HG03432 (cell line): ENCODE results near the gene SOD3.

Source experiments
- ATAC-seq: cut with Tn5 transposase; IDR thresholded peaks from one replicate; pipeline ENCODE4 v1.9.1; 2021; ENCODE audit warnings: mild to moderate bottlenecking, moderate library complexity; ENCODE audit not compliant: unreplicated experiment

The SOD3 gene

GRCh38 chr4:24800325-24800895 lies 5.0 kb downstream of the SOD3 start:
- no peak for ATAC-seq

- no peak for ATAC-seq
Measured at GRCh38 chr4:24801136-24801855, 5.9 kb downstream of the SOD3 start.

DNA sequence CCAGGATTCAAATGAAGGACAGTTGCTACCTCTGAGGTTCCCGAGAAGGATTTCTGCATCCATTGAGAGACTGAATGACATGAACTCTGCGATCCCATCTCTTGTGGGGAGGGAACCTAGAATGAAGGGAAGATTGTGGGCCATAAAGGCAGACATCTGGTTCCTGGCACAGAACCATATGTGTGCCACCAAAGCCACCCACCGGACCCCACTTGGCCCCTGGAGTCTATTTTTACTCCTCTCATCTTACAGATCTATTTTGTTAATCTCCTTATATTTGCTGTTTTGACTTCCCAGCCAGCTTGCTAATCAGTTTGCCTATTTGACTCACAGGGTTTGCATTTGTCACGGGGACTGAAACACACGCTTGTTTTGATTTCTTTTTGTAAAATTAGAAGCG lies 7.3 kb downstream of the SOD3 start:
- ATAC-seq = no peak

- no peak for ATAC-seq
Measured at GRCh38 chr4:24805067-24805466, 9.7 kb downstream of the SOD3 start.

DNA sequence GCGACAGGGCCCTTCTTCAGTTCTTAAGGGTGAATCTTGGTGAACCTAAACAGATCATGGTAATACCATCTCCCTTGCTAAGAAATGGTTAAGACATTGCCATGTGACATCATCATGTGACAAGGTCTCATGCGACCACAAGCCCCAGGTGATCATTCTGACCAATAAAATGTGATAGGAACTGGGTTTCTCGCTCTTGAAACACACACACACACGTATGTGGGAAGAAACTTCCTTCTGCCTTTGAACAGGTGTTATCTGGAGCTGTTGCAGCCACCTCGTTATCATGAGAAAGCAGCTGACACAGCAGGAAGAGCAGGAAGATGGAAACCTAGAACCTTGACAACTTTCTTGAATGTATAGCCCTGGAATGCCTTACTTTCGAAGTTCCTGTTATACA lies 10.2 kb downstream of the SOD3 start:
- peak; percentile 55 for ATAC-seq

GRCh38 chr4:24806206-24806990 lies 11.0 kb downstream of the SOD3 start:
- no peak for ATAC-seq

DNA sequence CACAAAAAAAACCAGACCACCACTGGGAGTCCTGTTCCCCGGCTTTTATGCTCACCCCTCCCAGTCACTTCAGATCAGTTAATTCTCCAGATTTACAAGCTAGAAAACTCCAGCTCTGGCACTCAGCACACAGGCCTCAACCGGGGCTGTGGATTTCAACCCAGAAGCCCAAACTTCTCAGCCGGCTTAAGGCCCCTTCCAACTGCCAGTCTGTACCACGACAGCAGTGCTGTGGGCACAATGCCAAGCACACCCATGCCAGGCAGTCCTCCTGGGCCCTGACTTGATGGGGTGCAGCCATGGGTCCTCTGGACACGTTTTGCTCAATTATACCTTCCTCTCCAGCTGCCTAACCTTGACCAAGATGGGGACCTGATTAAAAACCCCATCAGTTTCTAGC lies 12.2 kb downstream of the SOD3 start:
- no peak for ATAC-seq

DNA sequence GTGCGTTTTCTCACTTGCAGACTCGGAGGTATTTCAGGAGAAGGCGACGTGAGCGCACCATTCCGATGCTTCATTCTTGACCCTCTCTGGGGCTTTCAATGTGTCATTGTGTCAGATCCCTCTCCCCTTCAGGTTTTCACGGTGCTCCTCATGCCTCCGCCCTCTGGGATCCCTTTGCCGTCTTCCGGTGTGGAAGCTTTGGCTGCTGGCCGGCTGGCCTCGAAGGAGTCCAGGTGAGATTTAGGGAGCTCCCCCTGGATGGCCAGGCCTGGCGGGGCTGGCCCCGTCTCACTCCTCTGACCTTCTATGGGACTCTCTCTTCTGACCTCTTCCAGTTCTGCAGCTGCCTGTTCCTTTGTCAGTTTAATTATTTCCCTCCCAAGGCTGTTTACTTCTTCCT lies 12.9 kb downstream of the SOD3 start:
- ATAC-seq = no peak

- ATAC-seq = no peak
Measured at GRCh38 chr4:24808955-24809354, 13.6 kb downstream of the SOD3 start.

DNA sequence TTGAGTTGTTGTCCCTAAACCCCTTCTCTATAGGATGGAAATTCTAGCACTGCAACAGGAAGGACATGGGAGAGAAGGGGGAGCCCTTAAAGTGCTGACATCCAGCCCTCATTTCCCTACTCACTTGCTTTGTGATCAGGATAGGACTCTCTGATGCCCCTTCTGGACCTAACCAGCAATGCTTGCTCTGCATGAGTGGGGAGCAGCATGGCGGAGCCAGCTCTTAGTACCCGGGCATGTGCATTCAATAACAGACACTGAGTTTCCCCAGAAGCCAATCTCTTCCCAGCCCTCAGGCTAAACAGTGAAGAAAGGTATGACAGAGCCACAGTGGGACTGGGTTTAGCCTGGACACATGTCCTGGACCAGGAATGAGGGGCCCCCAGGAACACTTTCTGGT lies 14.0 kb downstream of the SOD3 start:
- peak; percentile 38 for ATAC-seq

- no peak for ATAC-seq
Measured at GRCh38 chr4:24809815-24810405, 14.5 kb downstream of the SOD3 start.

DNA sequence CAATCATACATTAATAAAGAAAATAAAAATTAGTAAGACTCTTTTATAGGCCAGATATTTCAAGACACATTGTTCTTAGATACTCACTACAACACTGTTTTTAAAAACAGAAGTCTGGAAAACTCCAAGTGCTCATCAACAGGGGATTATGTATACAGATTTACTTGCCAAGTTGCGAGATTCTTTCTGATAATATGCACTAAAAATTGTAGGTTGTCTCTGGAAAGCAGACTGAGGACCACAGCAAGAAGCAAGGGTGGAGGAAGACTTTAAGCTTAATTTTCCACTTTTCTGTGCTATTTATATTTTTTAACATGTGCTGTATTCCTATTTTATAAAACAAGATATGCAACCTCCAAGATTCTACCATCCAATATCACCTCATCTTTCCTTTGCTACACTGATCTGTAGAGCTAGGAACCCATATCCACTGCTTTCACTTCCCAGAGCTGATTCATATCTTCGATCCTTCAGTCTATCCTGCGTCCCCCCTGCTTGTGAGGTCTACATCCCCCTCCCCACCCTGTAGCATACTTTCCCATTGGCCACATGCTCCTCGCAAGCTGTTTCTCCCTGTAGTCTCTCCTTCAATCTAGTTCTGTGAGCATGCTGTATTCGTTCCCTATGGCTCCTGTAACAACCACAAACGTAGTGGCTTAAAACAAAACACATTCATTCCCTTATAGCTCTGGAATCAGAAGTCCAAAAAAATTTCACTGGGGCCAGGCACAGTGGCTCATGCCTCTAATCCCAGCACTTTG lies 15.7 kb downstream of the SOD3 start:
- no peak for ATAC-seq

GRCh38 chr4:24813732-24814131 lies 18.4 kb downstream of the SOD3 start:
- no peak for ATAC-seq

- ATAC-seq = no peak
Measured at GRCh38 chr4:24816797-24817196, 21.4 kb downstream of the SOD3 start.

DNA sequence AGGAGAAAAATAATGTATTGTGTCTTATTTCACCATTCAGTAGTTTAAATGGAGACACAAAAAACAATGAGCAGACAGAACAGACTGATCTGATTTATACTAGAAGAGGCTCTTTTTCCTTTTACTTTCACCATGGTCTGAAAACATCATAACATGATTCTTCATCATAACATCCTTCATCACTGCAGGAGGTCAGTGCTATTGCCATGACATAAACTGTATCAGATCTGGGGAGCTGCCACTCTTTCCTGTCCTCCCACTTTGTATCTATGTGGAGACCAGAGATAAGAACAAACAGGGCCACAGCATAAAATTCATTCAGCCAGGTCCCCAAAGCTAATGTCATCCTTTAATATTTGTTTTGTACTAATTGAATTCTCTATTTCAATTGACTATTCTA lies 25.2 kb downstream of the SOD3 start:
- ATAC-seq = no peak

DNA sequence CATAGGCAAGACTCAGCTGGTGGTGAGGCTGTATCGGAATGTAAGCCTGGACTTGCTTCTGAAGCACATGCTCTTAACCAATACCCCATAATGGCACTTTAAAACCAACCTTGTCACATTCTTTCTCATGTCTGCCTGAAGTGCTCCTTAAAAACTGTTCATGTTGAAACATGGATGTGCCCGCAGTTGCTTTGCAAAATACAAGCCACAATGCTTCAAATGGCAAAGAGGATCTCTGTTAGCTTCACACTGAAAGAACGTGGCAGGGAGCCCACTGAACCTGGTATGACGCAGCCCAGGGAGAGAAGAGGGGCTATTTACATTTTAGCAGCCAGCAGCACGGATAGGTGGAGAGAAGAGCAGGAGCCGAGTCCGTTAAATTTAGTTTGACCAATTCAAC lies 29.3 kb downstream of the SOD3 start:
- ATAC-seq = no peak

- peak; percentile 69 for ATAC-seq
Measured at GRCh38 chr4:24831637-24832036, 36.3 kb downstream of the SOD3 start.

GRCh38 chr4:24835696-24836095 lies 40.3 kb downstream of the SOD3 start:
- no peak for ATAC-seq

DNA sequence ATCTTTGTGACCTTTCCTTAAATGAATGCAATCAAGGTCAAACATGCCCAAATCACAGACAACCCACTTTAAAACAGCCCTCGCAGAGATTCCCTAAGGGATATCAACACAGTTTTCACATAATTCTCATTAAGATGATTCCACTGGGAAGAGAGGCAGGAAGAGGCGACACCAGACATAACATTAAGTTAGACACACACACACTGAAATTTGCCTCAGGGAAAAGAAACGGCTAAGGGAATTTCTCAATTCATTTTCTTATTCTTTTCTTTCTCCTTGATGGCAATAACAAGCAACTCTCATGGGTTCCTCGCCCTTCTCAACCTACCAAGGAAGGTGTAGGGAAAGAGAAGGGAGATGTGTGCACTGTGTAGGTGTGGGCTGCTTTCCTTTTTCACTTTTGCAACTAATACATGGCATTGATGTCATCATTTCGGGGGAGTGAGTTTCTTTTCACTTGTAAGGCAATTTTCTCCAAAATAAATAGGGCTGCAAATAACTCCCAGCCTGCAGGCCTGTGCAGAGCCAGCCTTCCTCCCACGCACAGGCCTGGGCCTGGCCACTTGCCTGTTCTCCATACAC lies 41.4 kb downstream of the SOD3 start:
- ATAC-seq = peak; percentile 51

GRCh38 chr4:24837336-24837735 lies 42.0 kb downstream of the SOD3 start:
- ATAC-seq = no peak

- no peak for ATAC-seq
Measured at GRCh38 chr4:24837781-24838180, 42.4 kb downstream of the SOD3 start.
